HT-29 (cell line): ENCODE results near the gene STX16. TPM values are rescaled to one million over a fixed set of nuclear protein-coding genes. Genes with fewer than 3 reads are reported as not detected.

Source experiments
- DNase-seq: peaks from one replicate; pipeline ENCODE4 v3.0.0-alpha.2; 2015; ENCODE audit warnings: low spot score
- total RNA-seq: library from RNA; depleted of rRNA; stranded (reverse); fragments of >200 nt; shearing (Covaris generic); gene quantifications from 2 replicates; pipeline ENCODE4 v1.2.3, GENCODE V29; 2014

The STX16 gene
- total RNA-seq, 1 experiment from 2014 or later: 29.5 TPM

- no peak for DNase-seq
These were observed 58.6 kb downstream of the STX16 start for GRCh38 chr20:58709703-58710039.

- no peak for DNase-seq
These were observed 59.6 kb downstream of the STX16 start for GRCh38 chr20:58710481-58711265.

- DNase-seq: no peak
These were observed 60.4 kb downstream of the STX16 start for GRCh38 chr20:58711266-58712051.

GRCh38 chr20:58712151-58712791, 61.2 kb downstream of the STX16 start:
- DNase-seq: no peak

GRCh38 chr20:58712806-58713731, 62.0 kb downstream of the STX16 start:
- DNase-seq: no peak

- DNase-seq: no peak
These were observed 62.8 kb downstream of the STX16 start for GRCh38 chr20:58713801-58714339.

GRCh38 chr20:58714340-58714922, 63.3 kb downstream of the STX16 start:
- no peak for DNase-seq

- no peak for DNase-seq
These were observed 63.9 kb downstream of the STX16 start for GRCh38 chr20:58714923-58715351.

- no peak for DNase-seq
These were observed 64.3 kb downstream of the STX16 start for GRCh38 chr20:58715391-58715800.

GRCh38 chr20:58715801-58716475, 64.9 kb downstream of the STX16 start:
- no peak for DNase-seq

GRCh38 chr20:58716476-58717277, 65.6 kb downstream of the STX16 start:
- DNase-seq: no peak

- no peak for DNase-seq
These were observed 66.4 kb downstream of the STX16 start for GRCh38 chr20:58717278-58718091.

- no peak for DNase-seq
These were observed 67.1 kb downstream of the STX16 start for GRCh38 chr20:58718121-58718563.

GRCh38 chr20:58718729-58719128, 67.6 kb downstream of the STX16 start:
- DNase-seq: no peak

GRCh38 chr20:58719258-58719657, 68.2 kb downstream of the STX16 start:
- no peak for DNase-seq

GRCh38 chr20:58719971-58720371, 68.9 kb downstream of the STX16 start:
- DNase-seq: no peak

GRCh38 chr20:58720890-58721289, 69.8 kb downstream of the STX16 start:
- no peak for DNase-seq
